Large intestine (tissue), 3 donors: ENCODE data around the gene PLCB2. TPM values are rescaled to one million over a fixed set of nuclear protein-coding genes. Genes with fewer than 3 reads are reported as not detected.
A peak's percentile ranks its signal among the peaks of the same experiment; 100 is the strongest.

ENCODE experiments used
- DNase-seq, 2 donors: peaks; one replicate each; pipeline versions ENCODE4 v3.0.0 to v3.0.0-alpha.2; 2013
- H3K27ac ChIP-seq: one replicate; pipeline ENCODE4 v1.5.1; 2013; ENCODE audit warnings: low read length
- H3K27me3 ChIP-seq: 2 replicates; pipeline ENCODE4 v1.6.1; 2013; ENCODE audit warnings: low read length; ENCODE audit not compliant: control insufficient read depth, insufficient read depth
- H3K36me3 ChIP-seq: 2 replicates; pipeline ENCODE4 v1.6.1; 2013; ENCODE audit warnings: low read length; ENCODE audit not compliant: control insufficient read depth, insufficient read depth
- H3K4me1 ChIP-seq: one replicate; pipeline ENCODE4 v1.6.1; 2013; ENCODE audit warnings: low read length; ENCODE audit not compliant: control insufficient read depth, insufficient read depth
- H3K4me3 ChIP-seq: one replicate; pipeline ENCODE4 v1.5.1; 2013; ENCODE audit warnings: low read length
- H3K9me3 ChIP-seq: one replicate; pipeline ENCODE4 v1.6.1; 2013; ENCODE audit warnings: mild to moderate bottlenecking, low read depth, low read length, moderate library complexity; ENCODE audit not compliant: control insufficient read depth
- WGBS: methylation state at CpG from one replicate; pipeline ENCODE4 v1.1.5; 2013; ENCODE audit warnings: low lambda C conversion rate; ENCODE audit not compliant: insufficient coverage; 5-methylcytosine and 5-hydroxymethylcytosine counted together
- polyA plus RNA-seq: library from polyadenylated mRNA; unstranded; fragments of 120-200 nt; gene quantifications from one replicate; pipeline ENCODE4 v1.2.1, GENCODE V29; 2013

PLCB2 gene
- polyA plus RNA-seq, 1 donor, result 11.7 TPM

- H3K4me3 ChIP-seq, result no peak overlapping the region
- no CpG with 5 or more reads among the region's 4 CpGs for WGBS
- peaks cover 18% of the 10 kb centered on the region for H3K4me1 ChIP-seq
- DNase-seq, result no peak
- H3K9me3 ChIP-seq, result peaks cover 15% of the 10 kb centered on the region
- no peak overlapping the region for H3K27ac ChIP-seq
- no peaks in the 10 kb centered on the region for H3K36me3 ChIP-seq
- H3K27me3 ChIP-seq, result peaks cover 70% of the 10 kb centered on the region
These were observed 22.6 kb downstream of the PLCB2 start for GRCh38 chr15:40285151-40285550.

GRCh38 chr15:40283615-40284300 lies 24.0 kb downstream of the PLCB2 start:
- Histone ChIP-seq H3K4me3 (no peak overlapping the region), H3K4me1 (peaks cover 26% of the 10 kb centered on the region), H3K36me3 (no peaks in the 10 kb centered on the region), H3K27me3 (peaks cover 81% of the 10 kb centered on the region), H3K9me3 (peaks cover 17% of the 10 kb centered on the region), H3K27ac (no peak overlapping the region)
- no peak for DNase-seq
- WGBS, result 50% methylated on average over 1 of the region's 33 CpGs

GRCh38 chr15:40282869-40283614 lies 24.7 kb downstream of the PLCB2 start, which contains the start of gene ANKRD63:
ANKRD63 (minus strand) TSS chr15:40283064; CDS start chr15:40282586, 478 bp downstream.
- Histone ChIP-seq H3K9me3 (peaks cover 17% of the 10 kb centered on the region), H3K36me3 (no peaks in the 10 kb centered on the region), H3K4me1 (peaks cover 26% of the 10 kb centered on the region), H3K27me3 (peaks cover 86% of the 10 kb centered on the region), H3K4me3 (peak within 1 kb of the TSS; percentile 21), H3K27ac (no peak within 1 kb of the TSS)
- WGBS, result no CpG with 5 or more reads among the region's 76 CpGs
- no peak for DNase-seq

GRCh38 chr15:40282147-40282868 lies 25.4 kb downstream of the PLCB2 start:
- Histone ChIP-seq H3K36me3 (no peaks in the 10 kb centered on the region), H3K9me3 (peaks cover 17% of the 10 kb centered on the region), H3K27ac (no peak overlapping the region), H3K4me3 (peak overlapping the region; percentile 21), H3K4me1 (peaks cover 26% of the 10 kb centered on the region), H3K27me3 (peaks cover 86% of the 10 kb centered on the region)
- peak; percentile 38 to 64 for DNase-seq
- no CpG with 5 or more reads among the region's 92 CpGs for WGBS

GRCh38 chr15:40281801-40282146 lies 26.0 kb downstream of the PLCB2 start:
- Histone ChIP-seq H3K36me3 (peaks cover 2% of the 10 kb centered on the region), H3K4me1 (peaks cover 26% of the 10 kb centered on the region), H3K27ac (no peak overlapping the region), H3K4me3 (no peak overlapping the region), H3K27me3 (peaks cover 84% of the 10 kb centered on the region), H3K9me3 (peaks cover 17% of the 10 kb centered on the region)
- no peak for DNase-seq
- WGBS, result no CpG with 5 or more reads among the region's 51 CpGs

GRCh38 chr15:40281057-40281800 lies 26.5 kb downstream of the PLCB2 start:
- Histone ChIP-seq H3K36me3 (peaks cover 3% of the 10 kb centered on the region), H3K9me3 (peaks cover 17% of the 10 kb centered on the region), H3K27ac (no peak overlapping the region), H3K4me3 (no peak overlapping the region), H3K27me3 (peaks cover 80% of the 10 kb centered on the region), H3K4me1 (peaks cover 26% of the 10 kb centered on the region)
- DNase-seq, result no peak
- no CpG with 5 or more reads among the region's 43 CpGs for WGBS

GRCh38 chr15:40280260-40281056 lies 27.3 kb downstream of the PLCB2 start:
- no peak overlapping the region for H3K27ac ChIP-seq
- H3K36me3 ChIP-seq, result peaks cover 6% of the 10 kb centered on the region
- H3K4me3 ChIP-seq, result no peak overlapping the region
- no CpG with 5 or more reads among the region's 30 CpGs for WGBS
- H3K4me1 ChIP-seq, result peaks cover 26% of the 10 kb centered on the region
- DNase-seq, result no peak
- peaks cover 73% of the 10 kb centered on the region for H3K27me3 ChIP-seq
- peaks cover 17% of the 10 kb centered on the region for H3K9me3 ChIP-seq

GRCh38 chr15:40279437-40280141 lies 28.1 kb downstream of the PLCB2 start:
- no peak overlapping the region for H3K27ac ChIP-seq
- peaks cover 26% of the 10 kb centered on the region for H3K4me1 ChIP-seq
- peak; percentile 52 to 67 for DNase-seq
- no CpG with 5 or more reads among the region's 40 CpGs for WGBS
- H3K27me3 ChIP-seq, result peaks cover 64% of the 10 kb centered on the region
- H3K36me3 ChIP-seq, result peaks cover 6% of the 10 kb centered on the region
- peaks cover 17% of the 10 kb centered on the region for H3K9me3 ChIP-seq
- no peak overlapping the region for H3K4me3 ChIP-seq

GRCh38 chr15:40278026-40278425 lies 29.7 kb downstream of the PLCB2 start:
- peaks cover 12% of the 10 kb centered on the region for H3K9me3 ChIP-seq
- no peak overlapping the region for H3K4me3 ChIP-seq
- no CpG with 5 or more reads among the region's 10 CpGs for WGBS
- H3K4me1 ChIP-seq, result peaks cover 15% of the 10 kb centered on the region
- H3K36me3 ChIP-seq, result peaks cover 17% of the 10 kb centered on the region
- H3K27me3 ChIP-seq, result peaks cover 48% of the 10 kb centered on the region
- DNase-seq, result no peak
- H3K27ac ChIP-seq, result no peak overlapping the region
